Stromal cell of bone marrow (primary cell): Measurements from ENCODE around the gene PNCK.

Experiments used
- DNase-seq: peaks from one replicate; pipeline ENCODE4 v3.0.0-alpha.2; 2012; ENCODE audit warnings: low read depth

PNCK gene

GRCh38 chrX:153626863-153627674 is 46.5 kb downstream of the PNCK start:
- DNase-seq, result no peak

- DNase-seq, result no peak
Observed at GRCh38 chrX:153626025-153626633, 47.5 kb downstream of the PNCK start.

GRCh38 chrX:153625271-153626024 is 48.2 kb downstream of the PNCK start:
- no peak for DNase-seq

GRCh38 chrX:153624196-153625091 is 49.2 kb downstream of the PNCK start:
- no peak for DNase-seq

GRCh38 chrX:153623310-153624029 is 50.1 kb downstream of the PNCK start:
- no peak for DNase-seq

- no peak for DNase-seq
Observed at GRCh38 chrX:153622661-153623309, 50.8 kb downstream of the PNCK start.

GRCh38 chrX:153621949-153622598 is 51.5 kb downstream of the PNCK start:
- DNase-seq, result no peak

- no peak for DNase-seq
Observed at GRCh38 chrX:153620576-153620975, 53.0 kb downstream of the PNCK start.
